Endodermal cell (in vitro differentiated cells): Measurements from ENCODE around the gene FAM89B. TPM values are rescaled to one million over a fixed set of nuclear protein-coding genes. Genes with fewer than 3 reads are reported as not detected.

Source experiments
- DNase-seq: peaks from one replicate; pipeline ENCODE4 v3.0.0-alpha.2; 2017
- H3K27ac ChIP-seq: 2 replicates; pipeline ENCODE4 v1.5.1; 2013; ENCODE audit warnings: mild to moderate bottlenecking, low read depth, low read length, moderate library complexity
- H3K27me3 ChIP-seq: 2 replicates; pipeline ENCODE4 v1.6.1; 2013; ENCODE audit warnings: mild to moderate bottlenecking, low read length, moderate library complexity; ENCODE audit not compliant: insufficient read depth, control insufficient read depth, poor library complexity, severe bottlenecking
- H3K36me3 ChIP-seq: 2 replicates; pipeline ENCODE4 v1.7.0; 2013; ENCODE audit warnings: mild to moderate bottlenecking, low read length, moderate library complexity; ENCODE audit not compliant: control insufficient read depth, insufficient read depth
- H3K4me1 ChIP-seq: one replicate; pipeline ENCODE4 v1.7.0; 2013; ENCODE audit warnings: low read length; ENCODE audit not compliant: control insufficient read depth, insufficient read depth
- H3K4me3 ChIP-seq: 2 replicates; pipeline ENCODE4 v1.5.1; 2013; ENCODE audit warnings: mild to moderate bottlenecking, low read length, moderate library complexity
- H3K9ac ChIP-seq: 2 replicates; pipeline ENCODE4 v1.6.1; 2013; ENCODE audit warnings: mild to moderate bottlenecking, low read length, moderate library complexity; ENCODE audit not compliant: poor library complexity, severe bottlenecking; ENCODE audit errors: extremely low read depth
- H3K9me3 ChIP-seq: 2 replicates; pipeline ENCODE4 v1.6.1; 2013; ENCODE audit warnings: mild to moderate bottlenecking, low read length, moderate library complexity; ENCODE audit not compliant: control insufficient read depth
- H3K27ac Mint-ChIP-seq: 2 replicates; pipeline ENCODE4 v1.8.0; 2020; ENCODE audit warnings: mixed read lengths
- H3K27me3 Mint-ChIP-seq: 2 replicates; pipeline ENCODE4 v1.8.0; 2021; ENCODE audit warnings: mild to moderate bottlenecking, mixed read lengths; ENCODE audit not compliant: insufficient read depth
- H3K36me3 Mint-ChIP-seq: 2 replicates; pipeline ENCODE4 v1.8.0; 2020; ENCODE audit warnings: low read depth, mixed read lengths
- H3K4me1 Mint-ChIP-seq: 2 replicates; pipeline ENCODE4 v1.8.0; 2020; ENCODE audit warnings: mixed read lengths
- H3K4me3 Mint-ChIP-seq: 2 replicates; pipeline ENCODE4 v1.8.0; 2020; ENCODE audit warnings: mild to moderate bottlenecking, moderate library complexity, mixed read lengths
- H3K9me3 Mint-ChIP-seq: 2 replicates; pipeline ENCODE4 v1.8.0; 2020; ENCODE audit warnings: mild to moderate bottlenecking, mixed read lengths
- WGBS, 2 experiments: methylation state at CpG; one replicate each; pipeline versions ENCODE4 v1.1.5 to v1.1.7; 2013; ENCODE audit warnings: missing lambda C conversion rate in 2 of 2, mixed read lengths in 1 of 2; ENCODE audit not compliant: insufficient coverage in 1 of 2, insufficient read length in 1 of 2; 5-methylcytosine and 5-hydroxymethylcytosine counted together
- total RNA-seq, 2 donors: library from RNA; stranded (reverse); fragmentation: NEBNext Ultra II Directional in 1 of 2; extraction: Animal tissue kit (Norgen Biotek cat#: 25700) in 1 of 2; gene quantifications; 2 replicates in 1 of 2; 3 replicates in 1 of 2; pipeline ENCODE4 v1.2.1, GENCODE V29; 2021
- TF ChIP-seq, protein P1 (sequence below): fragments of 200-600 bp; sonication (generic); conservative IDR thresholded peaks from 2 replicates; pipeline ENCODE4 v1.5.0; 2021; ENCODE audit warnings: antibody characterized with exemption, mild to moderate bottlenecking

Gene FAM89B
- total RNA-seq, 2 donors from 2014 or later: 23.3 to 24.9 TPM

DNA sequence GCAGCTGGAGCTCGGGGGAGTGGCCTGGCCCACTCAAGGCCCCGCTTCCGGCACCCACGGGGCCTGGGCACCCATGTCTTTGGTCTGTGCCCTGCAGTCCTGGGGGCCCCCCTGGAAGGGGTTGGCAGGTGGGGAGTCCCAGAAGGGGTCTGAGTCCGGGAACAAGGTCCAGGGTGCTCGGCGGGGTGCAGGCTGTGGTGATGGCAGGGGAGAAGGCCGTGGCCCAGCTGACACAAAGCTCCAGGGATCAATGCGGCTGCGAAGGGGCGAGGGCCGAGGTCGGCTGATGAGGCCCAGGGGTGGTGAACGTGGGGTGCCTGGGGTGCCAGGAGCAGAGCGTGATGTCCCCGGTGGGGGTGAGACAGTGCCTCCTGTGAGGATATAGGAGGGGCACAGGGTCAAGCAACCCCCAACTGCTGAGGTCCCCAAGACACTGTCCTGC, 25.9 kb downstream of the FAM89B start:
- WGBS, 2 experiments: 90 to 93% methylated on average over 6 to 16 of the region's 16 CpGs
- Histone ChIP-seq H3K27ac (no peak overlapping the region), H3K9me3 (no peaks in the 10 kb centered on the region), H3K4me3 (no peak overlapping the region), H3K27me3 (peaks cover 6% of the 10 kb centered on the region), H3K36me3 (peaks cover 19% of the 10 kb centered on the region), H3K9ac (no peak overlapping the region), H3K4me1 (no peaks in the 10 kb centered on the region)
- TF ChIP-seq, protein P1, sequence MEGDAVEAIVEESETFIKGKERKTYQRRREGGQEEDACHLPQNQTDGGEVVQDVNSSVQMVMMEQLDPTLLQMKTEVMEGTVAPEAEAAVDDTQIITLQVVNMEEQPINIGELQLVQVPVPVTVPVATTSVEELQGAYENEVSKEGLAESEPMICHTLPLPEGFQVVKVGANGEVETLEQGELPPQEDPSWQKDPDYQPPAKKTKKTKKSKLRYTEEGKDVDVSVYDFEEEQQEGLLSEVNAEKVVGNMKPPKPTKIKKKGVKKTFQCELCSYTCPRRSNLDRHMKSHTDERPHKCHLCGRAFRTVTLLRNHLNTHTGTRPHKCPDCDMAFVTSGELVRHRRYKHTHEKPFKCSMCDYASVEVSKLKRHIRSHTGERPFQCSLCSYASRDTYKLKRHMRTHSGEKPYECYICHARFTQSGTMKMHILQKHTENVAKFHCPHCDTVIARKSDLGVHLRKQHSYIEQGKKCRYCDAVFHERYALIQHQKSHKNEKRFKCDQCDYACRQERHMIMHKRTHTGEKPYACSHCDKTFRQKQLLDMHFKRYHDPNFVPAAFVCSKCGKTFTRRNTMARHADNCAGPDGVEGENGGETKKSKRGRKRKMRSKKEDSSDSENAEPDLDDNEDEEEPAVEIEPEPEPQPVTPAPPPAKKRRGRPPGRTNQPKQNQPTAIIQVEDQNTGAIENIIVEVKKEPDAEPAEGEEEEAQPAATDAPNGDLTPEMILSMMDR: no peak
- no peak overlapping the region for H3K27ac Mint-ChIP-seq
- no peaks in the 10 kb centered on the region for H3K9me3 Mint-ChIP-seq
- no peak overlapping the region for H3K4me3 Mint-ChIP-seq
- no peak for DNase-seq
- H3K4me1 Mint-ChIP-seq: no peaks in the 10 kb centered on the region
- peaks cover 19% of the 10 kb centered on the region for H3K36me3 Mint-ChIP-seq
- H3K27me3 Mint-ChIP-seq: peaks cover 19% of the 10 kb centered on the region

DNA sequence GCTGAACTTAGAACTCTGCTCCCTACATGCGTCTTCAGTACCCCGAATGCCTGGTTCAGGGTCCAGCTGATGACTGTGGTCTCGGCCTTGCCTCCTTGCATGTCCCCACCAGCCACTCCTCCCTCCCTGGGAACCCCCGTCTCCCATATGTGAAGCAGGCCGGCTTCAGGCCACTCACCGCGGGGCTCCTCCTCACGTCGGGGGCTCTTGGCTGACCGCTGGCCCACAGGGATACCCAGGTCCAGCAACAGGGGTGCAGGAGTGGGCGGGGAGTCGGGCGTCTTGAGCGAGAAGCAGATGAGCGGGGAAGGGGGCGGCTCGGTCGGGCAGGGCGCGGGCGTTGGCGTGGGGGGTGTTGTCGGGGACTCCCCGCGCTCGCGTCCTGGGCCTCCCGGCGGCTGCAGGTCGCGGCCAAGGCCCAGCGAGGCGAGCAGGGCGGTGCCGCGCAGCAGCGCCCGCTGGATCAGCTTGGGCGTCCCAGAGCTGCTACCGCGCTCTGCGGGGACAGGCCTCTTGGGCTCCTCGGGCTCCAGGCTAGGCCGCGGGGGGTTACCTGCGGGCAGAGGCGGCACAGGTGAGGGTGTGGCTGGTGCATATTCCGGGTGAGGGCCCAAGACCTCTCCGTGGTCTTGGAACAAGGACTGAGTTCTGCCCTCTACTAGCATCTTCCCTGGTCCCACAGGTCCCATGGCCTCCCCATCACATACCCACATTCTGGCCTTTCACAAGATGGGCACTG, 27.0 kb downstream of the FAM89B start:
- no peaks in the 10 kb centered on the region for H3K9me3 Mint-ChIP-seq
- H3K27ac Mint-ChIP-seq: no peak overlapping the region
- TF ChIP-seq, protein P1: no peak
- no peak overlapping the region for H3K4me3 ChIP-seq
- H3K27me3 ChIP-seq: no peaks in the 10 kb centered on the region
- H3K9me3 ChIP-seq: no peaks in the 10 kb centered on the region
- DNase-seq: no peak
- H3K36me3 Mint-ChIP-seq: peaks cover 30% of the 10 kb centered on the region
- no peaks in the 10 kb centered on the region for H3K4me1 Mint-ChIP-seq
- WGBS, 2 experiments: 96% methylated on average over 37 to 49 of the region's 49 CpGs
- H3K36me3 ChIP-seq: peaks cover 30% of the 10 kb centered on the region
- H3K9ac ChIP-seq: no peak overlapping the region
- peaks cover 8% of the 10 kb centered on the region for H3K27me3 Mint-ChIP-seq
- H3K4me3 Mint-ChIP-seq: no peak overlapping the region
- H3K4me1 ChIP-seq: no peaks in the 10 kb centered on the region
- no peak overlapping the region for H3K27ac ChIP-seq

DNA sequence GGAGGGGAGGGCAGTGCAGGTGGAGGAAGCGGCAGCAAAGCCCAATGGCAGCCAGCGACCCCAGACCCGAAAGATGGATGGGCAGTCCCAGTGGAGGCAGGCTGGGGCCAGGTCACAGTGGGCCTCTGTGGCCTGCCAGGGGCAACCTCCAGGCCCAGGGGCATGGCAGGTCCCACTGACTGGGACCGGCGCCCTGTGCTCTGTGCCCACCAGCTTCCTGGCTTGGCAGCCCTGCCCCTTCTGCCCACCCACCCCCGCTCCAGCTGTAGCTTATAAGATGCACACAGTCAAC, 27.6 kb downstream of the FAM89B start:
- H3K9me3 ChIP-seq: no peaks in the 10 kb centered on the region
- no peak overlapping the region for H3K4me3 ChIP-seq
- Mint-ChIP-seq H3K4me1 (no peaks in the 10 kb centered on the region), H3K36me3 (peaks cover 34% of the 10 kb centered on the region), H3K27ac (no peak overlapping the region), H3K27me3 (peaks cover 5% of the 10 kb centered on the region), H3K9me3 (no peaks in the 10 kb centered on the region), H3K4me3 (no peak overlapping the region)
- H3K4me1 ChIP-seq: no peaks in the 10 kb centered on the region
- peaks cover 35% of the 10 kb centered on the region for H3K36me3 ChIP-seq
- TF ChIP-seq, protein P1: no peak
- DNase-seq: no peak
- no peak overlapping the region for H3K27ac ChIP-seq
- no peak overlapping the region for H3K9ac ChIP-seq
- WGBS, 2 experiments: 88 to 100% methylated on average over 3 to 6 of the region's 6 CpGs
- H3K27me3 ChIP-seq: no peaks in the 10 kb centered on the region
